PC-9 (cell line): ENCODE data around the gene RRH. TPM values are rescaled to one million over a fixed set of nuclear protein-coding genes. Genes with fewer than 3 reads are reported as not detected.

Experiments
- BruUV-seq: library from RNA; stranded (reverse); fragments of 400-500 nt; replicated peaks from 2 replicates; lab custom pipeline; 2021; lab: Mats Ljungman, UMichigan
- CTCF ChIA-PET: fragments of 300-600 bp; sonication (Branson Sonifier 250); formaldehyde crosslinking; loops from one replicate; lab custom pipeline; 2022; ENCODE audit warnings: antibody characterized with exemption; lab: Charles Lee
- POLR2A ChIA-PET: fragments of 300-600 bp; sonication (Branson Sonifier 250); formaldehyde crosslinking; loops from one replicate; lab custom pipeline; 2022; ENCODE audit warnings: antibody characterized with exemption; ENCODE audit not compliant: unreplicated experiment; lab: Charles Lee
- DNase-seq, 2 experiments: peaks; one replicate each; pipeline versions ENCODE4 v3.0.0 to v3.0.0-alpha.2; 2015 to 2022; ENCODE audit warnings: mixed read lengths in 1 of 2
- H2AFZ ChIP-seq: fragments of 200-600 bp; sonication (generic); 2 replicates; pipeline ENCODE4 v1.8.1; 2017; ENCODE audit warnings: antibody characterized with exemption
- H3F3A ChIP-seq: fragments of 200-600 bp; sonication (generic); 2 replicates; pipeline ENCODE4 v1.8.1; 2017; ENCODE audit warnings: antibody characterized with exemption, mild to moderate bottlenecking, low read depth; ENCODE audit not compliant: insufficient read depth
- H3K27ac ChIP-seq: fragments of 200-600 bp; sonication (generic); 2 replicates; pipeline ENCODE4 v1.6.1; 2016; ENCODE audit warnings: mixed run types
- H3K27me3 ChIP-seq: fragments of 200-600 bp; sonication (generic); 2 replicates; pipeline ENCODE4 v1.6.1; 2016; ENCODE audit warnings: low read depth, mixed run types; ENCODE audit not compliant: insufficient read depth
- H3K36me3 ChIP-seq: fragments of 200-600 bp; sonication (generic); 2 replicates; pipeline ENCODE4 v1.6.1; 2016; ENCODE audit warnings: low read depth, mixed run types
- H3K4me1 ChIP-seq: fragments of 200-600 bp; sonication (generic); replicated peaks from 2 replicates; pipeline ENCODE4 v1.6.1; 2016; ENCODE audit warnings: mixed run types; ENCODE audit not compliant: insufficient read depth
- H3K4me2 ChIP-seq: fragments of 200-600 bp; sonication (generic); 2 replicates; pipeline ENCODE4 v1.6.1; 2017; ENCODE audit warnings: mixed run types
- H3K4me3 ChIP-seq: fragments of 200-600 bp; sonication (generic); 2 replicates; pipeline ENCODE4 v1.6.1; 2016; ENCODE audit warnings: mixed run types
- H3K79me2 ChIP-seq: fragments of 200-600 bp; sonication (generic); 2 replicates; pipeline ENCODE4 v1.6.1; 2017; ENCODE audit warnings: low read depth, mixed run types
- H3K9me2 ChIP-seq: fragments of 200-600 bp; sonication (generic); 2 replicates; pipeline ENCODE4 v1.8.1; 2017; ENCODE audit warnings: mild to moderate bottlenecking; ENCODE audit not compliant: insufficient read depth
- H3K9me3 ChIP-seq: fragments of 200-600 bp; sonication (generic); 2 replicates; pipeline ENCODE4 v1.8.1; 2016; ENCODE audit warnings: low read depth; ENCODE audit not compliant: insufficient read depth
- H4K20me1 ChIP-seq: fragments of 200-600 bp; sonication (generic); 2 replicates; pipeline ENCODE4 v1.8.1; 2017; ENCODE audit not compliant: insufficient read depth
- EZH2 ChIP-seq: fragments of 200-600 bp; sonication (generic); IDR thresholded peaks from 2 replicates; pipeline ENCODE4 v1.8.0; 2017; ENCODE audit warnings: antibody characterized with exemption, low read depth
- intact Hi-C: fragments of 100-400 bp; cut with micrococcal nuclease; formaldehyde crosslinking; loops from one replicate; pipeline ENCODE4 v1.10.0; 2022; ENCODE audit not compliant: unreplicated experiment
- total RNA-seq: library from RNA; stranded (reverse); gene quantifications from 2 replicates; pipeline ENCODE4 v1.2.3, GENCODE V29; 2021
- TF ChIP-seq, protein P1 (sequence below): fragments of 200-600 bp; sonication (generic); conservative IDR thresholded peaks from 2 replicates; pipeline ENCODE4 v1.6.1; 2017; ENCODE audit warnings: mixed run types, antibody characterized with exemption, mild to moderate bottlenecking, moderate library complexity

RRH gene
- total RNA-seq, 1 experiment from 2014 or later, result 0.24 TPM

DNA sequence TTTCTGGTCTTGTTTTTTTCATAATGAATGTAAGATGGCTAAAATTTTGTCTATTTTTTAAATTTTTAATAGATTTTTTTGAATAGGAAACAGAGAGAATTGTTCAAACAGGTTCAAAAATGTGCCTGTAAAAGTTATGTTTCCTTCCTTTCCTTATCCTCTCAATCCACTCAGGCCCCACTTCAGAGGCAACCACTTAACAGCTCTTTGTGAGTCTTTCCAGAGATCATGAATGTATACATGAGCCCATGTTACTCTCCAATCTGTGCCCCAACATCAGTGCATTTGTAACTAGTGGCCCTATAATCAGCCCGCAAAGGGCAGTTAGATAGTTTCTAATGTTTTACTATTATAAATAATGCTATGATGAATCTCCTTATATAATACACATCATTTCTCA, 40.0 kb upstream of the RRH start:
- TF ChIP-seq, protein P1, sequence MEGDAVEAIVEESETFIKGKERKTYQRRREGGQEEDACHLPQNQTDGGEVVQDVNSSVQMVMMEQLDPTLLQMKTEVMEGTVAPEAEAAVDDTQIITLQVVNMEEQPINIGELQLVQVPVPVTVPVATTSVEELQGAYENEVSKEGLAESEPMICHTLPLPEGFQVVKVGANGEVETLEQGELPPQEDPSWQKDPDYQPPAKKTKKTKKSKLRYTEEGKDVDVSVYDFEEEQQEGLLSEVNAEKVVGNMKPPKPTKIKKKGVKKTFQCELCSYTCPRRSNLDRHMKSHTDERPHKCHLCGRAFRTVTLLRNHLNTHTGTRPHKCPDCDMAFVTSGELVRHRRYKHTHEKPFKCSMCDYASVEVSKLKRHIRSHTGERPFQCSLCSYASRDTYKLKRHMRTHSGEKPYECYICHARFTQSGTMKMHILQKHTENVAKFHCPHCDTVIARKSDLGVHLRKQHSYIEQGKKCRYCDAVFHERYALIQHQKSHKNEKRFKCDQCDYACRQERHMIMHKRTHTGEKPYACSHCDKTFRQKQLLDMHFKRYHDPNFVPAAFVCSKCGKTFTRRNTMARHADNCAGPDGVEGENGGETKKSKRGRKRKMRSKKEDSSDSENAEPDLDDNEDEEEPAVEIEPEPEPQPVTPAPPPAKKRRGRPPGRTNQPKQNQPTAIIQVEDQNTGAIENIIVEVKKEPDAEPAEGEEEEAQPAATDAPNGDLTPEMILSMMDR, result no peak
- no peak for TF ChIP-seq EZH2
- Histone ChIP-seq H3K36me3 (no peaks in the 10 kb centered on the region), H3K27ac (no peak overlapping the region), H3K27me3 (no peaks in the 10 kb centered on the region), H3K79me2 (no peaks in the 10 kb centered on the region), H3K9me2 (no peaks in the 10 kb centered on the region), H3K9me3 (no peaks in the 10 kb centered on the region), H4K20me1 (no peaks in the 10 kb centered on the region), H2AFZ (no peak overlapping the region), H3K4me1 (no peaks in the 10 kb centered on the region), H3K4me3 (no peak overlapping the region), H3K4me2 (no peak overlapping the region), H3F3A (no peaks in the 10 kb centered on the region)
- intact Hi-C loops, result no loop called here
- POLR2A ChIA-PET, result no interaction called here
- CTCF ChIA-PET, result no interaction called here
- no TSS peak for BruUV-seq
- DNase-seq, result no peak

DNA sequence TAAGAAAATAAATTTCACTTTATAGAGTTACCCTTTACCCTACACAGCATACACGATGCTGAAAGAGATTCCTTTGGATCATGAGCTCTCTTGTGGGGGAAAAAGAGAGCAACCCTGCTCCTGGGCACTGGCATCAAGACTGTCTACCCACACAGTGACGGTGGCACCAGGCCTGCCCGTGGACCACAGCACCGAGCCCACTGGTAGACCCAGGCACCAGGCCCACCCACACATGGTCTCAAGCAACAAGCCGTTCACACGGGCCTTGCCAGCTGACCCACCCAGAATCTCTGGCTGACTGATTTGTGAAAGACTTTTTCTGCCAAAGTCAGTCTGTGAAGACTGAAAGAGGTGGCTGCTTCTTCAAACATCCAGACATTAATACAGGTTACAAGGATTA, 32.7 kb upstream of the RRH start:
- no peak overlapping the region for H3K27ac ChIP-seq
- TF ChIP-seq, protein P1, result no peak
- TF ChIP-seq EZH2, result no peak
- H3K79me2 ChIP-seq, result no peaks in the 10 kb centered on the region
- intact Hi-C loops, result no loop called here
- no peaks in the 10 kb centered on the region for H4K20me1 ChIP-seq
- H3K36me3 ChIP-seq, result no peaks in the 10 kb centered on the region
- H3F3A ChIP-seq, result no peaks in the 10 kb centered on the region
- H3K4me2 ChIP-seq, result no peak overlapping the region
- no peak overlapping the region for H3K4me3 ChIP-seq
- no peaks in the 10 kb centered on the region for H3K9me2 ChIP-seq
- no peak for DNase-seq
- CTCF ChIA-PET, result no interaction called here
- H2AFZ ChIP-seq, result no peak overlapping the region
- no peaks in the 10 kb centered on the region for H3K4me1 ChIP-seq
- no TSS peak for BruUV-seq
- no peaks in the 10 kb centered on the region for H3K27me3 ChIP-seq
- POLR2A ChIA-PET, result no interaction called here
- 0 out of 2 replicates have a peak, but pooled peaks cover 3% of the 10 kb centered on the region for H3K9me3 ChIP-seq

DNA sequence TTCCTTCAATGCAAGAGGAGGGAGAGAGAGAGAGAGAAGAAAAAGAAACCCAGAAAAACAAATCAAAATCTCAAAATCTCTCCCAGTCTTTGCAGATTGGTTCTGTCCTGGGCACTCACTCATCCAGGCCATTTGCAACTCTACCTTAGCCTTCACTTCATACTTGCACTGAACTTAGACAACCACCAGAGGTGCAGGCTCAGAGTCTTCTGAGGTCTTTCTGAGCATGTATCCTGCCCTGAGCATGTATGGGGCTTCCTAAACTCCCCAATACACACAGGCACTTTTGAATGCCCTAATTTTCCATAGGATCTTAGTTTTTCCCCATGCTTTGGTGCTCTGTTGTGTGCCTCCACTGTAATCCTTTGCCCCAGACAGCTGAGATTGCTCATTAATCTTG, 28.9 kb upstream of the RRH start:
- Histone ChIP-seq H3K4me3 (no peak overlapping the region), H3K27me3 (no peaks in the 10 kb centered on the region), H4K20me1 (no peaks in the 10 kb centered on the region), H3F3A (no peaks in the 10 kb centered on the region), H2AFZ (no peak overlapping the region), H3K9me2 (no peaks in the 10 kb centered on the region), H3K4me2 (no peak overlapping the region), H3K79me2 (no peaks in the 10 kb centered on the region), H3K4me1 (no peaks in the 10 kb centered on the region), H3K36me3 (no peaks in the 10 kb centered on the region), H3K9me3 (0 out of 2 replicates have a peak, but pooled peaks cover 3% of the 10 kb centered on the region), H3K27ac (no peak overlapping the region)
- intact Hi-C loops, result no loop called here
- POLR2A ChIA-PET, result no interaction called here
- CTCF ChIA-PET, result no interaction called here
- TF ChIP-seq, protein P1, result no peak
- no peak for TF ChIP-seq EZH2
- no TSS peak for BruUV-seq
- DNase-seq, result no peak
